22Rv1 (cell line): ENCODE data around the gene TMEM63C.

Experiments used
- ZFX ChIP-seq: fragments of 450-650 bp; IDR thresholded peaks from 2 replicates; pipeline ENCODE4 v1.6.1; 2017; ENCODE audit warnings: antibody characterized with exemption, borderline replicate concordance
- TF ChIP-seq, protein P1 (sequence below): fragments of 450-650 bp; IDR thresholded peaks from 2 replicates; pipeline ENCODE4 v1.5.1; 2017; ENCODE audit warnings: mild to moderate bottlenecking

DNA sequence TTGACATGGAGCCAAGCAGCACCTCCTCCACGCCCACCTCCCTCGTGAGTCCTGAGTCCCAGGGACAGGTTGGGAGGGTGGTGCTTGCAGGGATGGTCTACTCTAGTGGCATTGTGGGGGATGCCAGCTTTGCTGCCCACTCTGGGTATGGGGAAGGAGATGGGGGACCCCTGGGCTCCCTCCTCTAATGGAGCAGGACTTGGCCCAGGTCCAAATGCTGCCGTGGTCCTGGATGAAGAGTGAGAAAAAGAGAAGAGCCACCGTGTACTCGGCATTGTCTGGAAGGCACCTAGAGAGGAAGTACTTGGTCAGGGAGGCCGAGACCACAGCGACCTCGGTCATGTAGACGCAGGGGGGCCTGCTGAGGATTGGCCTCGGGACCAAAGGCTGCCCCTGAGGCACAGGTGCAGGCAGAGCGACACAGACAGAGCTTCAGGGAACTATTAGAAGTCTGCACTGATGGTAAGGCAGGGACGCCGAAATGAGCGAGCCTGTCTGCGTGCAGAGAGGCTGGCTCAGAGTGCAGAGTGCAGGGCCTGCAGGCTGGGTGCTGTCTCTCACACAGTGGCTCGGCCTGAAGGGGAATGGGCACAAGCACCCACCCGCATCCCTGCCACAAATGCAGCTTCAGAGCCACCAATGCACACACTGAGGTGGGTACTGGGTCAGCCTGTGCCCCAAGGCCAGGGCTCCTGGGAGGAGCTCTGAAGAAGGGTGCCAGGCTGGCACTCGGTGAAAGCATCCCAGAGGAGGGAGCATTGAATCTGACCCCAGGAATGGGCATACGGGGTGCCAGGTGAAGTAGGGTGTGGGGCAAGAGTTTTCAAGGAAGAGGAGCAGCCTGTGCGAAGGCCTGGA lies 72.0 kb downstream of the TMEM63C start:
- TF ChIP-seq, protein P1, sequence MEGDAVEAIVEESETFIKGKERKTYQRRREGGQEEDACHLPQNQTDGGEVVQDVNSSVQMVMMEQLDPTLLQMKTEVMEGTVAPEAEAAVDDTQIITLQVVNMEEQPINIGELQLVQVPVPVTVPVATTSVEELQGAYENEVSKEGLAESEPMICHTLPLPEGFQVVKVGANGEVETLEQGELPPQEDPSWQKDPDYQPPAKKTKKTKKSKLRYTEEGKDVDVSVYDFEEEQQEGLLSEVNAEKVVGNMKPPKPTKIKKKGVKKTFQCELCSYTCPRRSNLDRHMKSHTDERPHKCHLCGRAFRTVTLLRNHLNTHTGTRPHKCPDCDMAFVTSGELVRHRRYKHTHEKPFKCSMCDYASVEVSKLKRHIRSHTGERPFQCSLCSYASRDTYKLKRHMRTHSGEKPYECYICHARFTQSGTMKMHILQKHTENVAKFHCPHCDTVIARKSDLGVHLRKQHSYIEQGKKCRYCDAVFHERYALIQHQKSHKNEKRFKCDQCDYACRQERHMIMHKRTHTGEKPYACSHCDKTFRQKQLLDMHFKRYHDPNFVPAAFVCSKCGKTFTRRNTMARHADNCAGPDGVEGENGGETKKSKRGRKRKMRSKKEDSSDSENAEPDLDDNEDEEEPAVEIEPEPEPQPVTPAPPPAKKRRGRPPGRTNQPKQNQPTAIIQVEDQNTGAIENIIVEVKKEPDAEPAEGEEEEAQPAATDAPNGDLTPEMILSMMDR = no peak
- no peak for TF ChIP-seq ZFX
